T-helper 1 cell treated with Interleukin-12 subunit alpha and Interleukin-12 subunit beta and Interleukin-4 antibody, amounts not matched to agents 30 μg/mL and 1 μg/mL, for 36 hours (primary cell): ENCODE measurements around the gene SIGLEC7.
"Not testable (repeated sequence)": the region's sequence is repeated elsewhere in the genome, so short reads cannot be mapped to it uniquely, and the experiment has no call there.

ENCODE experiments used
- H3K27ac Mint-ChIP-seq: one replicate; pipeline ENCODE4 v1.8.0; 2021; ENCODE audit warnings: mild to moderate bottlenecking, mixed read lengths
- H3K27me3 Mint-ChIP-seq: one replicate; pipeline ENCODE4 v1.8.0; 2021; ENCODE audit warnings: low read depth, mixed read lengths
- H3K36me3 Mint-ChIP-seq: one replicate; pipeline ENCODE4 v1.8.0; 2021; ENCODE audit warnings: low read depth, mixed read lengths
- H3K4me1 Mint-ChIP-seq: one replicate; pipeline ENCODE4 v1.8.0; 2021; ENCODE audit warnings: low read depth, mixed read lengths
- H3K4me3 Mint-ChIP-seq: one replicate; pipeline ENCODE4 v1.8.0; 2021; ENCODE audit warnings: mild to moderate bottlenecking, moderate library complexity, mixed read lengths
- H3K9me3 Mint-ChIP-seq: one replicate; pipeline ENCODE4 v1.8.0; 2021; ENCODE audit warnings: mixed read lengths

SIGLEC7 gene

GRCh38 chr19:51159656-51160055 lies 17.6 kb downstream of the SIGLEC7 start:
- no peaks in the 10 kb centered on the region for H3K9me3 Mint-ChIP-seq
- H3K27ac Mint-ChIP-seq, result no peak overlapping the region
- H3K27me3 Mint-ChIP-seq, result peaks cover 36% of the 10 kb centered on the region
- H3K4me3 Mint-ChIP-seq, result no peak overlapping the region
- H3K36me3 Mint-ChIP-seq, result no peaks in the 10 kb centered on the region
- H3K4me1 Mint-ChIP-seq, result peaks cover 16% of the 10 kb centered on the region

DNA sequence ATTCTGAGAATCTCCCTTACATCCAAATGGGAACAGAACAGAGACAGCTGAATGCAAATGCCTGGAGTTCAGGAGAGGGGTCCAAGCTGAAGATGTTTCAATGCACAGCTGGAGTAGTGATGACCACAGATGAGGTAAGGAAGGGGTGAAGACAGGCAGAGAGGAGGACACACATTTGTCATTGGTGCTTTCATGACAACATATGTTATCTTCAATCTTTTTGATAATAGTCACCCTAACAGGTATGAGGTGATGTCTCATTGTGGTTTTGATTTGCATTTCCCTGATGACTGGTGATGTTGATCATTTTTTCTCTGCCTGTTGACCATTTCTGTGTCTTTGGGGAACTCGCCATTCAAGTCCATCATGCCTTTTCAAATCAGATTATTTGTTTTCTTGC lies 19.2 kb downstream of the SIGLEC7 start:
- Mint-ChIP-seq H3K27me3 (peaks cover 35% of the 10 kb centered on the region), H3K4me3 (no peak overlapping the region), H3K36me3 (no peaks in the 10 kb centered on the region), H3K27ac (no peak overlapping the region), H3K4me1 (peaks cover 16% of the 10 kb centered on the region), H3K9me3 (no peaks in the 10 kb centered on the region)

GRCh38 chr19:51161867-51162496 lies 19.9 kb downstream of the SIGLEC7 start:
- H3K4me3 Mint-ChIP-seq, result no peak overlapping the region
- H3K4me1 Mint-ChIP-seq, result peaks cover 19% of the 10 kb centered on the region
- no peaks in the 10 kb centered on the region for H3K9me3 Mint-ChIP-seq
- H3K36me3 Mint-ChIP-seq, result no peaks in the 10 kb centered on the region
- H3K27me3 Mint-ChIP-seq, result peaks cover 37% of the 10 kb centered on the region
- no peak overlapping the region for H3K27ac Mint-ChIP-seq

DNA sequence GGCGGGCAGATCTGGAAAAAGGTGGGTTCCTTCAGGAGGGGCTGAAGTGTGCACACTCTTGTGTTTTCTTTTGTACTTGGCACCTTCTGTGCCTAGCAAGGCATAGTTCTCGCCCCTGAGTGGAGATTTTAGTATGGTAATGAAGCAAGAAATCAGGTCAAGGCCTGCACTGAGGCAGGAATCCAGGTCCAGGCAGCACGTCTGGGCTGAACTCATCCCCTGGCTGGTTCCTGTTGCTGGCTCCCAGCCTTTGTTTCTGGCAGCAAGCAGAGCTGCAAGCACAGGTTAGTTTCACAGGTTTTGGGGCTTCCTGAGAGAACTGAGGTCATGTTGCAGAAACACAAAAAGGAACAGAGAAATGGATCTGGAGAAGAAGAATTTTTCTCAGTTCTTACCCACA lies 21.2 kb downstream of the SIGLEC7 start:
- no peaks in the 10 kb centered on the region for H3K36me3 Mint-ChIP-seq
- H3K27me3 Mint-ChIP-seq, result peaks cover 36% of the 10 kb centered on the region
- no peak overlapping the region for H3K4me3 Mint-ChIP-seq
- H3K9me3 Mint-ChIP-seq, result no peaks in the 10 kb centered on the region
- H3K27ac Mint-ChIP-seq, result no peak overlapping the region
- peaks cover 26% of the 10 kb centered on the region for H3K4me1 Mint-ChIP-seq

DNA sequence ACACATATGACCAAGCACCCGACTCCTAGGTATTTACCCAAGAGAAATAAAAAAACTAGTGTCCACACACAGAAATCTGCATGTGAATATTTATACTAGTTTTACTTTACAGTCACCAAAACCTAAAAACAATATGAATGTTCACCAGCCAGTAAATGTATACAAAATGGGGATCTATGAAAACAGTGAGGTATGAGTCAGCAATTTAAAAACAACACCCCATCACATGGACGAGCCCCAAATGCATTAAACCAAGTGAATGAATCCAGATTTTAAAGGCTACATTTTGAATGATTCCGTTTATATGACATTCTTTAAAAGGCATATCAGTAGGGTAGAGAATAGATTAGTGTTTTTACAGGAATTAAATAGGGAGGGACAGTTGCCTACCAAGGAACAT lies 22.1 kb downstream of the SIGLEC7 start:
- Mint-ChIP-seq H3K9me3 (no peaks in the 10 kb centered on the region), H3K36me3 (no peaks in the 10 kb centered on the region), H3K4me3 (no peak overlapping the region), H3K27ac (no peak overlapping the region), H3K27me3 (peaks cover 33% of the 10 kb centered on the region), H3K4me1 (peaks cover 28% of the 10 kb centered on the region)

DNA sequence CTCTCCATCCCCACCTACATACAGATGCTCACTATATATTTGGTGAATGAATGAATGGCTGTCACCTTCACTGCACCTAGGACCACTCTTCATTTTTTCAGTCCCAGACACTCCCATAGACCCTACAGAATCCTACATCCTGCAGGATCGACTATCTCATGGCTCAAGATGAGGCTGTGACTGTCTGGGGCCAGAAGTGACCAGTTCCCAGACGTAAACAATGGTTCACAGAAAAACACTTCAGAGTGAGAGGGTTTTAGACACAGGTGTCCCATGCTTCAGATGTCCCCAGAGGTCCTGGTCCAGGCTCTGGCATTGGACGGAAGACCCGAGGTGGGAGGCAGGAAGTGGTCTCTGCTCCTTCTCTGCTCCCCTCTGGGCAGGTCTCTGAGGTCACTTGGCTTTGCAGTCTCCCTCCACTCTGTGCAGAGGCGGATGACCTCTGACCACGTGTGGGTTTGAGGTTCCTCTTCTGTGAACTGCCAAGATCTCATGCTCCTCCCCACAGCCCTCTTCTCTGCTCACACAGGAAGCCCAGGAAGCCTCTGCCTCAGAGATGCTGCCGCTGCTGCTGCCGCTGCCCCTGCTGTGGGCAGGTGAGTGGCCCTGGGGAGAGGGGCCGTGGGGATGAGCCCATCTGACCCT lies 24.9 kb downstream of the SIGLEC7 start:
- Mint-ChIP-seq H3K36me3 (no peaks in the 10 kb centered on the region), H3K27me3 (peaks cover 34% of the 10 kb centered on the region), H3K9me3 (no peaks in the 10 kb centered on the region), H3K4me3 (peak overlapping the region; percentile 64), H3K4me1 (peaks cover 34% of the 10 kb centered on the region), H3K27ac (peak overlapping the region; percentile 49)

GRCh38 chr19:51168564-51169282 lies 26.6 kb downstream of the SIGLEC7 start:
- Mint-ChIP-seq H3K4me3 (no peak overlapping the region), H3K27ac (peak overlapping the region; percentile 46), H3K27me3 (peaks cover 25% of the 10 kb centered on the region), H3K4me1 (peaks cover 30% of the 10 kb centered on the region), H3K36me3 (no peaks in the 10 kb centered on the region), H3K9me3 (no peaks in the 10 kb centered on the region)

- H3K27ac Mint-ChIP-seq, H3K4me3 Mint-ChIP-seq, H3K9me3 Mint-ChIP-seq, H3K36me3 Mint-ChIP-seq: not testable (repeated sequence)
- Mint-ChIP-seq H3K27me3 (peaks cover 25% of the 10 kb centered on the region), H3K4me1 (peaks cover 28% of the 10 kb centered on the region)
Measured at GRCh38 chr19:51169283-51169918, 27.3 kb downstream of the SIGLEC7 start.

DNA sequence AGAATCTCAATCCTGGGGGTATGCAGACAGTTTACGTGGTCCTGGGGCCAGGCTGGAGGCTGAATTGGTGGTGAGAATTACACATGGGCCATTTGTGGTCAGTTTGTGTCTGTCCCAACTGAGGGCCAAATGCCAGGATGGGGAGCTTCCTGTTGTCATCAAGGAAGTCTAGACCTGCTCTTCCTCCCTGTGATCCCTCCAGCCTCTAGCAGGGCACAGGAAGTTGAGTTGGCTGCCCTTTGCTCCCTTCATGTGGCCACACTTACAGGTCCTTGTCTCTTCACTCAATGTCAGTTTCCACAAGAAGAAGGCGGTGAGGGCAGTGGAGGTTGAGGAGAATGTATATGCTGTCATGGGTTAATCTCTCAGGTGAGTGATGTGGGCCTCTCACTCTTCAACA lies 30.1 kb downstream of the SIGLEC7 start:
- Mint-ChIP-seq H3K27me3 (peaks cover 20% of the 10 kb centered on the region), H3K9me3 (no peaks in the 10 kb centered on the region), H3K4me3 (no peak overlapping the region), H3K4me1 (peaks cover 23% of the 10 kb centered on the region), H3K27ac (no peak overlapping the region), H3K36me3 (no peaks in the 10 kb centered on the region)

DNA sequence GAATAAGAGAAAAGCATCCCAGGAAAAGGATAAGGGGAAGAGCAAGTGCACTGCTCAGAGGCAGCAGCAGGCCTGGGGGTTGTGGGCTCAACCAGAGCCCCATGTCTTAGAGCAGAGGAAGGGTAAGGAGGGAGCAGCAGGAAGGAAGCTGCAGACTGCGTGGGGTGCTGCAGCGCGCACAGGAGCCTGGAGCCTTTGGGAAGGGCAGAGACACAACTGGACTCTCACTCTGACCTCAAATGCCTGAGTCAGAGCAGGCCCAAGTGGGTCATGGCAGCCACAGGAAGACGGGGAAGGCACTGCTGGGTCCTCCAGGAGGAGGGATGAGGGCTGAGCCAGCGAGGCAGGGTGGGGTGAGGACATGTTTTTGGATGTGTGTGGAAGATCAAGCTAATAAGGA lies 31.6 kb downstream of the SIGLEC7 start:
- Mint-ChIP-seq H3K9me3 (no peaks in the 10 kb centered on the region), H3K27me3 (peaks cover 18% of the 10 kb centered on the region), H3K27ac (no peak overlapping the region), H3K4me1 (peaks cover 11% of the 10 kb centered on the region), H3K4me3 (no peak overlapping the region), H3K36me3 (no peaks in the 10 kb centered on the region)

- Mint-ChIP-seq H3K4me1 (no peaks in the 10 kb centered on the region), H3K9me3 (no peaks in the 10 kb centered on the region), H3K4me3 (no peak overlapping the region), H3K27ac (no peak overlapping the region), H3K36me3 (no peaks in the 10 kb centered on the region), H3K27me3 (peaks cover 8% of the 10 kb centered on the region)
Measured at GRCh38 chr19:51179256-51179655, 37.2 kb downstream of the SIGLEC7 start.

DNA sequence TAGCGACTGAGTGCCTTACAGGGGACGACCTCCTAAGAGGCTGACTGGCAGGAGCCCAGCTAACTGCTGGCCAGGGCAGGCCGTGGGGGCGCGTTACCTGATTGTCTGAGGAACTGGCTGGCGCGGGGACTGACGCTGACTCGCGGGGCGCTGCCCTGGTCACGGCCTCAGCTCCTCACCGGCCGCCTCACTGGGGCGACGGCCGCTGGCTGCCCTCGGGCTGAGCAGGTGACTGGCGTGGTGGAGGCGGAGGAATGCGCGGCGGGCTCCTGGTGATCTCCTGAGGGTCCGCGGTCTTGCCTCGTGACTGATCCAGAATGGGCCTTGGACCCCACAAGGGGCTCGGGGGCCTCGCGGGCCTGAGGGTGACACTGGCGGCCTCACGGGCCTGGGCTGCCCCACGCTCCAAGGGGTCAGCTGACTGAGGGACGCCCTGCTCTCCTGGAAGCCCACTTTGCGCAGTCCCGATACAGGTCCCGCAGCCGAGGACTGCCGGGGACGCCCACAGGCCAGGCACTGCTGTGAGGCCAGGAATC lies 39.3 kb downstream of the SIGLEC7 start:
- H3K4me3 Mint-ChIP-seq, result no peak overlapping the region
- H3K27me3 Mint-ChIP-seq, result peaks cover 12% of the 10 kb centered on the region
- H3K27ac Mint-ChIP-seq, result no peak overlapping the region
- H3K4me1 Mint-ChIP-seq, result no peaks in the 10 kb centered on the region
- no peaks in the 10 kb centered on the region for H3K9me3 Mint-ChIP-seq
- H3K36me3 Mint-ChIP-seq, result no peaks in the 10 kb centered on the region

DNA sequence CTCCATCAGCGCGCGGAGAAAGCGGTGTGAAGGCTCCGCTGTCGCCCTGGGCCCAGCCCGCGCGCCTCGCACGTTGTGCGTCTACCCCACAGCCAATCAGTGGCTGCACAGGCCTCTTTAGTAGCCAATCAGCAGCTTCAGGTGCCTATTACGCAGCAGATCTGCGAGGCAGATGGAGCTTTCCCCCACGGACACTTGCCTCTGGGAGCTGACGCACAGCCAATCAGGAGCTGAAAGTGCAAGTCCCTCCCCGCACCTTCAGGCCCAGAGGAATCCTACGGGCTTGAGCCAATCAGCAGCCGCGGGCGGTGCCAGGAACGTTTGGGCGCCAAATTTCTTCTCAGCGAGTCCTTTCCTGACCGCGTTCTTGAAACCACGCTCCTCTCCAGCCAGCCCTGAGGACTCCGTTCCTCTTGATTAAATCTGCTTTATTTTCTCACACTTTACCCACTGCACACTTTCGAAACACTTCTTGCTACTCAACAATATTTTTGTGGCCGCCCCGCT lies 39.9 kb downstream of the SIGLEC7 start:
- Mint-ChIP-seq H3K27me3 (peaks cover 12% of the 10 kb centered on the region), H3K4me1 (no peaks in the 10 kb centered on the region), H3K36me3 (no peaks in the 10 kb centered on the region), H3K4me3 (no peak overlapping the region), H3K27ac (no peak overlapping the region), H3K9me3 (no peaks in the 10 kb centered on the region)

GRCh38 chr19:51183629-51184028 lies 41.5 kb downstream of the SIGLEC7 start:
- Mint-ChIP-seq H3K9me3 (no peaks in the 10 kb centered on the region), H3K27me3 (peaks cover 12% of the 10 kb centered on the region), H3K4me1 (no peaks in the 10 kb centered on the region), H3K36me3 (no peaks in the 10 kb centered on the region), H3K4me3 (no peak overlapping the region), H3K27ac (no peak overlapping the region)
